Activated B cell treated with CpG ODN at 0.5 μM for 24 hours (primary cell): ENCODE data around the gene OLFM3. TPM values are rescaled to one million over a fixed set of nuclear protein-coding genes. Genes with fewer than 3 reads are reported as not detected.

Experiments used
- ATAC-seq: fragments of 200-7000 bp; cut with Tn5 transposase; one replicate; pipeline ENCODE4 v1.10.0; 2021; ENCODE audit warnings: low read depth, mild to moderate bottlenecking, moderate library complexity
- CTCF ChIA-PET: fragments of 350-600 bp; sonication (Branson Sonifier 250); formaldehyde crosslinking; loops from one replicate; lab custom pipeline; 2021; ENCODE audit warnings: antibody characterized with exemption; lab: Charles Lee
- POLR2A ChIA-PET: fragments of 350-600 bp; sonication (Branson Sonifier 250); formaldehyde crosslinking; loops from one replicate; lab custom pipeline; 2021; ENCODE audit warnings: antibody characterized with exemption; lab: Charles Lee
- DNase-seq: peaks from one replicate; pipeline ENCODE4 v3.0.0; 2022
- H3K27ac Mint-ChIP-seq: one replicate; pipeline ENCODE4 v1.8.0; 2020; ENCODE audit warnings: mixed read lengths
- H3K27me3 Mint-ChIP-seq: one replicate; pipeline ENCODE4 v1.8.0; 2021; ENCODE audit warnings: mixed read lengths
- H3K36me3 Mint-ChIP-seq: one replicate; pipeline ENCODE4 v1.8.0; 2021; ENCODE audit warnings: low read depth, mixed read lengths
- H3K4me1 Mint-ChIP-seq: one replicate; pipeline ENCODE4 v1.8.0; 2021; ENCODE audit warnings: mixed read lengths
- H3K4me3 Mint-ChIP-seq: one replicate; pipeline ENCODE4 v1.8.0; 2020; ENCODE audit warnings: mild to moderate bottlenecking, mixed read lengths
- H3K9me3 Mint-ChIP-seq: one replicate; pipeline ENCODE4 v1.8.0; 2020; ENCODE audit warnings: mixed read lengths
- intact Hi-C: fragments of 100-400 bp; cut with micrococcal nuclease; formaldehyde crosslinking; loops from one replicate; pipeline ENCODE4 v1.15.1; 2024
- total RNA-seq: library from RNA; stranded (reverse); gene quantifications from 2 replicates; pipeline ENCODE4 v1.2.3, GENCODE V29; 2022
- TF ChIP-seq, protein P1 (sequence below): fragments of 200-600 bp; IDR thresholded peaks from one replicate; pipeline ENCODE4 v1.8.0; 2022; ENCODE audit warnings: antibody characterized with exemption, mild to moderate bottlenecking

The OLFM3 gene
- total RNA-seq, 1 donor from 2014 or later, result not detected

GRCh38 chr1:101875891-101876290, 120.8 kb downstream of the OLFM3 start:
- Mint-ChIP-seq H3K4me3 (no peak overlapping the region), H3K27me3 (no peaks in the 10 kb centered on the region), H3K27ac (no peak overlapping the region), H3K4me1 (no peaks in the 10 kb centered on the region), H3K9me3 (no peaks in the 10 kb centered on the region), H3K36me3 (no peaks in the 10 kb centered on the region)
- intact Hi-C loops, result no loop called here
- TF ChIP-seq, protein P1, sequence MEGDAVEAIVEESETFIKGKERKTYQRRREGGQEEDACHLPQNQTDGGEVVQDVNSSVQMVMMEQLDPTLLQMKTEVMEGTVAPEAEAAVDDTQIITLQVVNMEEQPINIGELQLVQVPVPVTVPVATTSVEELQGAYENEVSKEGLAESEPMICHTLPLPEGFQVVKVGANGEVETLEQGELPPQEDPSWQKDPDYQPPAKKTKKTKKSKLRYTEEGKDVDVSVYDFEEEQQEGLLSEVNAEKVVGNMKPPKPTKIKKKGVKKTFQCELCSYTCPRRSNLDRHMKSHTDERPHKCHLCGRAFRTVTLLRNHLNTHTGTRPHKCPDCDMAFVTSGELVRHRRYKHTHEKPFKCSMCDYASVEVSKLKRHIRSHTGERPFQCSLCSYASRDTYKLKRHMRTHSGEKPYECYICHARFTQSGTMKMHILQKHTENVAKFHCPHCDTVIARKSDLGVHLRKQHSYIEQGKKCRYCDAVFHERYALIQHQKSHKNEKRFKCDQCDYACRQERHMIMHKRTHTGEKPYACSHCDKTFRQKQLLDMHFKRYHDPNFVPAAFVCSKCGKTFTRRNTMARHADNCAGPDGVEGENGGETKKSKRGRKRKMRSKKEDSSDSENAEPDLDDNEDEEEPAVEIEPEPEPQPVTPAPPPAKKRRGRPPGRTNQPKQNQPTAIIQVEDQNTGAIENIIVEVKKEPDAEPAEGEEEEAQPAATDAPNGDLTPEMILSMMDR, result no peak
- no peak for DNase-seq
- ChIA-PET POLR2A (no interaction called here), CTCF (no interaction called here)
- no peak for ATAC-seq

GRCh38 chr1:101873672-101874071, 123.1 kb downstream of the OLFM3 start:
- no peak for ATAC-seq
- intact Hi-C loops, result no loop called here
- DNase-seq, result no peak
- TF ChIP-seq, protein P1, result no peak
- H3K4me3 Mint-ChIP-seq, result no peak overlapping the region
- no peaks in the 10 kb centered on the region for H3K36me3 Mint-ChIP-seq
- H3K9me3 Mint-ChIP-seq, result no peaks in the 10 kb centered on the region
- ChIA-PET CTCF (no interaction called here), POLR2A (no interaction called here)
- H3K27ac Mint-ChIP-seq, result no peak overlapping the region
- H3K27me3 Mint-ChIP-seq, result no peaks in the 10 kb centered on the region
- no peaks in the 10 kb centered on the region for H3K4me1 Mint-ChIP-seq

DNA sequence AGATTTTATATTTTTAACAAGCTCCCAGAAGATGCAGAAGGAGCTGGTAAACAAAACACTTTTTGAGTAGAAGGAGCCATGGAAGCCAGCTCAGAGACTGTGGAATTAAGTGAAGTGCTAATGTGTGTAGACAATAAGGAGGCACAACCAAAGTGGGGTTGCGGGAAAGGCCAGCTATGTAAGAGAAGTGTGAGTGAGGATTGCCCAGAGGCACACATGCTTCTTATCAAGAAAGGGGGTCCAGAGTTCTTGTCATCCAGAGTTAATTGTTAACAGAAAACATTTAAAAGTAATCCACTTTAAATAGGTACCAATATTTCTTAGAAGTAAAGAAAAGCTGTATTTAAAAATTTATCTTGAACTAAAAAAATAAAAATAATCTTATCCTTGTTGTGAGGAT, 136.8 kb downstream of the OLFM3 start:
- ATAC-seq (no peak), DNase-seq (no peak)
- Mint-ChIP-seq H3K4me1 (no peaks in the 10 kb centered on the region), H3K9me3 (no peaks in the 10 kb centered on the region), H3K27me3 (no peaks in the 10 kb centered on the region), H3K27ac (no peak overlapping the region), H3K4me3 (no peak overlapping the region), H3K36me3 (no peaks in the 10 kb centered on the region)
- ChIA-PET CTCF (no interaction called here), POLR2A (no interaction called here)
- intact Hi-C loops, result no loop called here
- TF ChIP-seq, protein P1, result no peak

- intact Hi-C loops, result no loop called here
- H3K4me1 Mint-ChIP-seq, result no peaks in the 10 kb centered on the region
- H3K4me3 Mint-ChIP-seq, result no peak overlapping the region
- no peak for ATAC-seq
- H3K27me3 Mint-ChIP-seq, result no peaks in the 10 kb centered on the region
- no peaks in the 10 kb centered on the region for H3K36me3 Mint-ChIP-seq
- CTCF ChIA-PET, result no interaction called here
- no peaks in the 10 kb centered on the region for H3K9me3 Mint-ChIP-seq
- DNase-seq, result no peak
- TF ChIP-seq, protein P1, result no peak
- no peak overlapping the region for H3K27ac Mint-ChIP-seq
- POLR2A ChIA-PET, result no interaction called here
Measured at GRCh38 chr1:101854271-101854670, 142.5 kb downstream of the OLFM3 start.

DNA sequence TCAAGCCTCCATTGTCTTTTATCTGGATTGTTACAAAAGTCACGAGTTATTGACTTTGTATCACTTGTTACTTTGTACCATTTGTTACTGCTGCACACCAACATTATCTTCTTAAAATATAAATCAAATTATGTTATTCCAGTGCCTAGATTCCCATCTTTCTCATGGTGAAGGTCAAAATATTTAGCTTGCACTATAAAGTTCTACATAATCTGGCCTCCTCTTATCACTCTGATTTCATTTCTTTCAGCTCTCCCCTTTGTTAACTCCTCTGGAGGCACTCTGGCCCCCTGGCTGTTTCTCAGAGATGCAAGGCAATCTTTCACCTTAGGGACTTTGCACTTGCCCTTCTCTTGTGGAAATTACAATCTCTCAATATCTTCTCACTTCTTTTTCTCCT, 143.8 kb downstream of the OLFM3 start:
- POLR2A ChIA-PET, result no interaction called here
- H3K27me3 Mint-ChIP-seq, result no peaks in the 10 kb centered on the region
- ATAC-seq, result no peak
- no peak overlapping the region for H3K4me3 Mint-ChIP-seq
- intact Hi-C loops, result no loop called here
- no peaks in the 10 kb centered on the region for H3K4me1 Mint-ChIP-seq
- TF ChIP-seq, protein P1, result no peak
- no peak for DNase-seq
- no peak overlapping the region for H3K27ac Mint-ChIP-seq
- CTCF ChIA-PET, result no interaction called here
- no peaks in the 10 kb centered on the region for H3K36me3 Mint-ChIP-seq
- H3K9me3 Mint-ChIP-seq, result no peaks in the 10 kb centered on the region
